Cerebellar cortex (tissue), 1 donor: ENCODE results near the gene CAMK1G.
A peak's percentile ranks its signal among the peaks of the same experiment; 100 is the strongest.

Experiments used
- DNase-seq: peaks from one replicate; pipeline ENCODE4 v3.0.0-alpha.2; 2015; ENCODE audit warnings: low spot score

The CAMK1G gene

DNA sequence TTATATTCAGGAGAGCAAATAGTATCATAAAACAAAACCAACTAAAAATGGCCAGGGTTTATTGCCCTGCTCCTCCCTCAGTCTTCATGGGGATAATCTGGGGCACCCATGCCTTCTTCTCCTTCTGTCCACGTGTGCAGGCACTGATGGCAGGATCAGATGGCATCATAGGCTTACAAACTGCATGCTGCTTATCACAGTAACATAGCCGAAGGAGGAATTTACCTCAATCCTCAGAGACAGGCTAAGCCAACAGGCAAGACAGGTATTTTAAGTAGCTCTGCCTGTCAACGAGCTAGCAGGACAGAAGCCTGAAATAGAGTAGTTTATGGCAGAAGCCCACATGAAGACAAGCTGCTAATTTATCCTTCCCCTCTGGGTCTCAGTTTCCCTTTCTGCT, 59.3 kb downstream of the CAMK1G start:
- DNase-seq, result peak; percentile 34

DNA sequence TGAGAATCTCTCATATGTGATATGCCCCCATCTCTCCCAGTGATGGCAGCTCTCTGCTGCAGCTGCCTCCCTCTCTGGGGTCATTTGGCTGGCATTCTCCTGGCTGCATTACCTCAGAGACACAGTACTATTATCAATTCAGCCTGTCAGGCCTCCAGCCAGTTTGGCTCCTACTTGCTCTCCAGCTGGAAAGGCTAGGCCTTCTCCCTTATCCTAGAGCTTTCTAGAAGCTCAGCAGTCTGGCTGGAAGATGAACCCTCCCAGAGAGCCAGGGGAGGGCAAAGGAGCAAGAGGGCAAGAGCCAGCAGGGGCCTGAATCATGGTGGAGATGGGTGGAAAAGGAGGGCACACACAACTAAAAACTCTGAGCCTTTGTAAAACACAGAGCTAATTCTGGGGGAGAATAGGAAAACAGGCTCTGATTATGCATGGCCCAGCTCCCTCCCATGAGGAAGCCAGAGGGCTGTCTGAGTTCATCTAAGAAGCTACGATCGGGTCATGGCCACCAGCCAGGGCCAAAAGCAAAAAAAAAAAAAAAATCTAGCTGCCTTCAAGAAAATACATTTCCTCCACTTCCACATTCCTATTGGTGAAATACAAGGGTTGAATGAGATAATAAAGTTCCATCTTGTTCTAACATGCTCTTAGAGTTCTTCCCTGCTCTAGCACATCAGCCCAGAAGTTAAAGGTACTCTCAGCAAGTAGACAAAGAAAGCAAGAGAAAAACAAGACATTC, 59.9 kb downstream of the CAMK1G start:
- DNase-seq, result peak; percentile 46

DNA sequence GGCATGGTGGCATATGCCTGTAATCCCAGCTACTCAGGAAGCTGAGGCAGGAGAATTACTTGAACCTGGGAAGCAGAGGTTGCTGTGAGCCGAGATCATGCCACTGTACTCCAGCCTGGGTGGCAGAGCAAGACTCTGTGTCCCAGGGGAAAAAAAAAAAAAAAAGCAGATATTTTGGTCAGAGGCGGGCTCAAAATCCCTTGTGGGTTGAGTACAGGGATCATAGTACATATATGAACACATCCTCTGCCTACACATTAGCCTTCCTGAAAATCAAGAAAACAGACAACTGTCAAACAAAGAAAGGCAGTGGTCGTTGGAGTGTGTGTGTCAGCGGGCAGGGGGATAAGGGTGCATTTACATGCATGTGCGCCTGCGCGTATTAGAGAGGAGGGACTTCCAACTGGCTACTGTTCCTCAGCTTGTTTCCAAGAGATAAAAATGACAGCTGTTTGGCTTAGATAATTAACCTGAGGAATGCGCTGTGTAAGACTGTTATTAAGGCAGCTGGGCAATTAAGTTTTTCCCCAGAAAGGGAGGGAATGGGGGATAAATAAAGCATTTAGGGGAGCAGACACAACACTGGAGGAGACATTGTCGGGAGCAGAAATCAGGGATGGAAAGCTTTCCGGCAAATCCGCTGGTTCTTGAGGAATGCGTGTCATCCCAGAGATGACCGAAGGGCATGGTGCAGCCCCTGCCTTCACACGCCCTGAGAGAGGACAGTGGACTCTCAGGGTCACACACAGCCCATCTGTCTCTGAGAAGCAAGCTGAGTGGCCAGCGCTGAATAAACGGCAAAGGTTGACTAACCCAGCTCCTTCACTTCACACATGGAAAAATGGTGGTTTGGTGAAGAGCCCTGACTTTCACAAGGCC, 62.3 kb downstream of the CAMK1G start:
- no peak for DNase-seq

DNA sequence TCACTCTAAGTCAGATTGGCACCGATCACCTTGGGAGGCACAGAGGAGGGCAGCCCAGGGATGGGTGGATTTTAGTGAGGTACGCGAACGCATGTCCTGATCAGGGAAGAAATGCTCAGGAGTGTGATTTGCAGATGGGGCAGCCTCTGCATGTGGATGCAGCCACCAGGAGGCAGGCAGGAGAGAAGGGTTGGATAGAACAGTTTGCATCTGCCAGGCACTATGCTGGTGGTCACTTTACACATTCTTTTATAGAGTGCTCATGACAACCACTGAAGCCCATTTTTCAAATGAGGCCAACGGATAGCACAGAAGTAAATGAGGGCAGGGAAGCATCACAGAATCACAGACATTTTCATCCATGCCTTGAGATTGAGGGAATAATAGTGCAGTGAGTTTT, 63.0 kb downstream of the CAMK1G start:
- no peak for DNase-seq

DNA sequence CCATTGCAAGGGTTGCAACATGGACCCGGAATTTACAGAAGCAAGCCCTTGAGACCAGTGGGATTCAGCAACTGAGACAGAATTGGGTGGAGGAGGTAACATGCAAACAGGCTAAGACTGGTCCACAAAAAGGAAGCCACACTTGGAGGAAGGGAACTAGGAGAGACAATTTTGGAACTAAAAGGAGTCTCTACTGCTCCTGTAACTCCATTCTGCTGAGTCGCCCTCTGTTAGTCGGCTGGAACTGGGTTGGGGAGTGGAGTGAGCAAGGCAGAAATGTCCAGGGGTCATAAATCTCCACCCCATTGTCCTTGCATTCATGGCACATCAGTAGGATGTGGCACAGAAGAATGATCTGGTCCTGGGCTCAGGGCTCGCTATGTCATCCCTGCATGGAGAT, 63.6 kb downstream of the CAMK1G start:
- DNase-seq, result no peak

DNA sequence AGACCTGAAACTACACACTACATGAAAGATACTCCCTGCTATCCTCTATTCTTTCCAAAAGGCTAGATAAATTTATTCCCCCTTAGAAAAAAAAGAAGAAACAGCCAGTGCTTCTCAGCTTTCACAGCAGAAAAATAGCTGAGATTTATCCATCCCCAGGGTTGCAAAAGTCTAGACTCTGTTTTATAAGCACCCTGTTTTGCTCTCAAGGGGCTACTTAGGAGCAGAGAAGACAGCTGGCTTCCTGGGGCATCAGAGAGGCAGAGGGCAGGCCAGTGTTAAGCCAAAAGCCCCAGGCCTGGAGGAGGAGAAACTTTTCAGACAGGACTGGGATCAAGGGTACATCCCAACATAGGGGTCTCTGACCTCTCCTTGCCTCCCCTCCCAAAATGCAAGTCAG, 64.8 kb downstream of the CAMK1G start:
- no peak for DNase-seq

DNA sequence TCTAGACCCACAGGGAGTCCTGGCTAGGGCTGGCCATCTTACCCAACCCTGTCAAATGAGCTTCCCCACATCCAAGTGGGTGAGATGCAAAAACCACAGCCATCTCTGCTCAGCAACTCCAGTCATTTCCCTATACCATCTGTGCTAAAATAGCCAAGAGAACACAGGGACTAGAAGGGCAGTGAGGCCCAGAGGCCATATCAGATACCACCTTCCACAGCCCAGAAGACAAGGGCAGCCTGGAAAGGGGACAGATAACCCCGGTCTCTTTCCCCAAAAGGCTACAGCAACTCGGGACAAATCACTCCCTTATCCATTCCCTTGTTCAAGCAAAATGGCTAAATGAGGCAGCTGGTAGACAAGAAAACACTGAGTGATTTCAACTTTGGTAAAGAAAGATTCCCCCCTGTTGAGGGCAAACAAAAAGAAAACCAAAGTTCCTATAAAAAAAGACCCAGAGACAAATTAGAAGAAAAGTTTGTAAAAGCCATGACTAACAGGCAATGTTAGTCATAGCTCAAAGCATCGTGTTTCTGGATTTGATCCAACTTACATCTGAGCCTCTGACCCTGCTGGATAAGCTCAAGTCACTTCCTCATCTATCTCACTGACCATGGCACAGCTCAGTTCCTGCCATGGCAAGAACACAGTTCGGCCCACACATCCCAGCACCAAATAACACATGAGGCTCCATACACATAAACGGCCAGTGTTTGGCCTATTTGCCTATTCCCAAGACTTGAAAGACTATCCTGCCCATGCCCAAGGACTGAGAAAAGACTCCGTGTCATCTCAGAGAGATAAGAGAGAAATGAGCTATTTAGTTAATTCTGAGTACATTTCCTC, 65.6 kb downstream of the CAMK1G start:
- no peak for DNase-seq

DNA sequence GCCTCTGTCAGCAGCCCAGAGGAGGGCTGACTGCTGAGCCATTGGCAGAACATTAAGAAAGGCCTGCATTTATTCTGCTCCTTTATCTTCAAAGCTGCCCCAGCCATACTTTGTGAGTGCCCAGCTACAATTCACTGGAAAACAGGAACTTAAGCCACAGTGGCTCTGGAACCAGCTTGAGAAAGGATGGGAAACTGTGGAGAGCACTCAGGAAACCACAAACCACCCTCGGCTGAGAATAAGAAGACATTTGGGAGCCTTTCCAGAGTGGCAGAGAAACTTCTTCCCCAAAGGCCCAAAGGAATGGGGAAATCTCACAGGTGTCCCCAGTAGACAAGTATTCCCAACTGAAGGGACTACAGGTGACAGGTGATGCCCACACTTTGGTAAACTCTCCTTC, 66.9 kb downstream of the CAMK1G start:
- DNase-seq, result no peak

DNA sequence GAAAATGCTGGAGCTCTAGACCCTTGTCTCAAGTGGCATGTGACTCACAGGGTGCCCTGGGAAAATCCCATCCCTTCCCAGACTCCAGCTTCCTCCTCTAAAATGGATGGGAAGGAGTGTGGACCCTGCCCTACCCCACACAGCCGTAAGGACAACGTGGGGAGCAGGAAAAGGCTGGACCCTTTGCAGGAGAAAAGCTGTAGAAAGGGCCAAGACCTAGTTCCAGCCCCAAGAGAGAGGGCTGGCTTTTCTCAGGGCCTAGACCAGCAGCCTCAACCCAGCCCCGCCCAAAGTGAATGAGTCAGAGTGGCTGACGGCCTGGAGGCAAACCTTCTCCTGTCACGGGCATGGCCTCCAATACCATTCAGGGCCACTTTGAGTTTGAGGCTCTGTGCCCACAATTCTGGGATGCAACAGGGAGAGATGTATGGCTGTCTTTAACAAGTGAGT, 67.6 kb downstream of the CAMK1G start:
- DNase-seq, result no peak

DNA sequence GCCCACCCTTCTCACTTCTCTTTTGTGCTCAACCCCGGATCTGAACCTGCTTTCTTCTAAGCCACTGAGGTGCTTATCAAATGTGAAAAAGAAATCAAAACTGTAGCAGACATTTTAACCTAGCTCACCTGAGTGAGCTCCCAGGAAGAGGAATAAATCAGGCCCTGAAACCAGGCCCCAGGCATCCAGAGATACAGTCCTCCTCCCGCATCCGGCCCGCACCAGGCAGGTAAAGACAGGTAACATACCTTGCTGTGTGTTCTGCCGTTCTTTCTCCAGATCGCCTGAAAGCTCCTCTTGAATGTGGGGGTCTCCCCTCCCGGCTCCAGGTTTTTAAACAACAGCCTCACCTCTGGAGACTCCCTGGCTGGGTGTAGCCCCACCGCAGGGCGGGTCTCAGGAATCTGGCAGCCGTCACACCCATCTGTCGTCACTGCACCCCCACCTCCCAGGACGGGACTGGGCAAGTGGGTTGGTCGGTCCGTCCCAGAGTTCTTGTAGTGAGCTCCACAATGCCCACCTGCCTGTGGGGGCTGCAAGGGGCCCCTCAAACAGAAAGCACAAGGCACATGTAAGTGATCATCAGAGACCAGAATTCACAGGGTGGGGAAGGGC, 68.7 kb downstream of the CAMK1G start, which contains the start of gene LAMB3:
TSS of gene LAMB3 (minus strand) at position 305 of the 615 bp plus-strand sequence. CDS start 1,481 bp downstream, outside the sequence.
- DNase-seq, result no peak

DNA sequence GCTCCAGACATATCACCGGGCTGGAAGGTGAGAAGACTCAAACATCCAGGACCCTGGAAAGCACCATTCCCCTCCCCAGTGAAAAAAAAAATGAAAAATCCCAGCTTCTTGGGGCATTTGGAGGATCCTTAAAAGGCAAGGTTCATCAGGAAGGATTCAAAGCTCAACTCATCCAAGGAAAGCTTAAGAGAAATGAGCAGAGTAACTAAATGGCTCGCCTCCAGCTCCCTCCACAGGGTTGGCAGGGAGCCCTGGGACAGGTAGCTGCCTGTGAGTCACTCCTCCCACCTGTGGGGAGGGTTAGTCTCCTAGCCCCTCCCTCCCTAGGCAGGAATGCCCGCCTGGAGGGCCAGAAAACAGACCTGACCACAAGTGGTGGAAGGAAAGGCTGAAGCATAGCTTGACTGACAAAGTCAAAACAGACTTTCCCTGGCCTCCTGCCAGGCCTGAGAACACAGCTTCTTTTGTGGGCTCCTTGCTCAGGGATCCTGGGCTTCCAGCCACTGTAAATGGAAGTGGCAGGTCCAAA, 69.4 kb downstream of the CAMK1G start:
- peak; percentile 11 for DNase-seq

DNA sequence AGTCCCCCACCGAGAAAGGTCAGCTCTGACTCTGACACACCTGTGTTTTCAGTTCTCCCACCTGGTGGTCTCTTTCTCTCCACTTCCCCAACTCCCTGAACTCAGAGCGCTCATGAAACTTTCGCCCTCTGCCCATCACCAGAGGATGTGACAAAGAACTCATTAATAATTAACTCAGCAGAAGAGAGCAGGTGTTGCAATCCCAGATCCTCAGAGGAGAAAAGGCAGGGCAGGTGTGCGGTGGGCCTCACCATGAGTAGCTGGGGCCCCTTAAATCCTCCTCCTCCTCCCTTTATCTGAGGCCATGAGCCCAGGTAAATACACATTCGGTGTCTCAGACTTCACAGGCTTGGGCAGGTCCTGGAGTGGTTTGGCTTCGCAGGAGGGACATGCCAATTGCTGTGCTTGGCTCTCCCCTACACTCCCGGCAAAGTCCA, 70.4 kb downstream of the CAMK1G start:
- DNase-seq, result no peak

DNA sequence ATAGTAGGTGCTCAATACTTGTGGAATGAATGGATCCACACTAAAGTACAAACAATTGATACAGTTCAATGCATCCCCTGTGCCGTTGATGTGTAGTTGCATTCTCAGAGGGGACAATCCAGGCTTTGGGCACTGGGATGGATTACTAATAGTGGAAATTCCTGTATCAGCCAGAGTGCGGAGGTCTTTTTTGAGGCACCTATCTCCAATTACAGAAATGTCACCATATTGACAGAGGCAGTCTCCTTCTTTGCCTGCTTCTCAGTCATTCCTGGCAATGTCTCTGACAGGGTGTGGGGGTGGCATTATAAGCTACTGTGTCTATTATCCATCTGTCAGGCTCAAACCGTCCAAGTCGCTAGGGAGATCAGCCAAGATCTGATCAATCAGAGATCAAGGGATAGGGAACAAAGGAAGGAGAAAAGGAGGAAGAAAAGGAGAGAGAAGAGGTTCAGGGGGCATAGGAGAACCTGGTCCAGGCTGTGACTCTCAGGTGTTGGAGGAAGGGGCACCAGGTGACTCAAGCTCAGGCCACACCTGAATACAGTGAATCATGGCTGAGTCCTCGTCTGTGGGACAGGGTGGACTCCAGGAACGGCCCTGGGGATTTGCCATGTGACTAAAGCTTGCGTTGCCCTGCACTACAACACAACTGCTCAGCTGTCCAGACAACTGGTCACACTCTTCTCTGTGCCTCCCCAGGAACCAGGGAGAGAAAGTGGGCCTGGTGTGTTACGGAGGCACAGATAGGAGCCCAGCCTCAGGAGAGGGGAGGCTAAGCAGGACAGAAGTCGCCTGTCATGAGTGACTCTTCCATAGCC, 72.1 kb downstream of the CAMK1G start:
- DNase-seq, result no peak

DNA sequence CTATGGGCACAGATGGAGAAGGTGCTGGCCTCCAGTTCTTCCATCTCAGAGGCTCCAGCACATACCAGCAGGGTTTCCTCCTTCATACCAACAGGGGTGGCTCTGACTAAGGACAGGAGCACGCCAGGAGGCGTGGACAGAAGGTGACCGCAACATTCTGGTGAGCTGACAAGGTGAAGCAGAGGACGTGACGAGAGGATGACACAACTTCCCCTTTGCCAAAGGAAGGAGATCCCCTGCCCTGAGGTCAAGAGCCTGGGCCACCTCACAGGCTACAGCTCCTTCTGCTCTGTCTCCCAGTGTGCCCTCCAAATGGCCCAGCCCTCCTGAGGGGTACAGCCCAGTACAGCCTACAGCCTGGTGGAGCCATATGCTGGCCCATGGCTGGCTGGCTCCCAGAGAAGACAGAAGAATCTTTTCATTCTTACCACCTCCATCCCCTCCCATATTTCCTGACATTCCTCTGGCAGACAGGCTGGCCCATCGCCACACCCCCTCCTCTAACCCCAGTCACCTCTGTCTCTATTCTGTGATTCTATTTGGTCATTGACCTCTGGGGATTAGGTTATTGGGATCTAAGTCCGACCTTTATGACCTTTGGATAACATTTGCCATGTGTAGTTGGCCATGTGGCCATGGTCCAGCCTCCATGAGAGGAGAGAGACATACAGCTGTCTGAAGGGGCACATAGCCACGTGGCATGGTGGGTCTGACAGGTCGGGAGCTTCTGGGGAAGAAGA, 73.8 kb downstream of the CAMK1G start:
- DNase-seq, result no peak

DNA sequence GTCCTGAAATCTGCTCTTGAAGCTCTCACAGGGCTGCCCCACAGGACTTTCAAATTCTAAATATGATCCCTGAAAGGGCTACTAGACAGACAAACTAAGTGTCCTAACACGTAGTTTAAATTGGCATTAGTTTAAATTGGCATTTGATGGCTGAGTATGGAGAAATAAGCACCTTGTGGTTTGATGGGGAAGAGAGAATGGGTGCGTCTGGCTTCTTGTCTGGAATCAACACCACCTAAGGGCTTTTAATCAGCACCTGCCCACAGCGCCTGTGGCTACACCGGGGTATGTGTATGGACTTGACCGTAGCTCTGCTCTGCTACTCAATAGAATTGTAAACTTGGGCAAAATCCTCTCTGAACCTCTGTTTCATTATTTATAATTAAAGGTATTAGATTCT, 74.4 kb downstream of the CAMK1G start:
- DNase-seq, result no peak

DNA sequence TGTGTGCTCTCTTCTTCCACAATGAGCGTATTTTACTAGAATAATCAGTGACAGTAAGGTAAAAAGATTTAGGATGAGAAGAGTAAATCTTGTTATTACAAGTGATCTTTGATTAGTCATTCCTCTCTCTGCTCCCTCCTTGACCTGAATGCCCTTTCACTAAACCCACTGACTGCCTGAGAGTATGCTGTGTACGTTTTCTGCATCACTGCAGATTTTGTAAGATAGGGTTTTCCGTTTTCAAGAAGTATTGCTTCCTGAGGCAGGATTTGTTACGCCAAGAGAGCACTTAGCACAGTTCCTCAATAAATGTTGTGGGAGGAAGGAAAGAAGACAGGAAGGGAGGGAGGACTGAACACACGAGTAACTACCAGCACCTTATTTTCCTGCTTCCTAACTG, 76.4 kb downstream of the CAMK1G start:
- DNase-seq, result no peak

DNA sequence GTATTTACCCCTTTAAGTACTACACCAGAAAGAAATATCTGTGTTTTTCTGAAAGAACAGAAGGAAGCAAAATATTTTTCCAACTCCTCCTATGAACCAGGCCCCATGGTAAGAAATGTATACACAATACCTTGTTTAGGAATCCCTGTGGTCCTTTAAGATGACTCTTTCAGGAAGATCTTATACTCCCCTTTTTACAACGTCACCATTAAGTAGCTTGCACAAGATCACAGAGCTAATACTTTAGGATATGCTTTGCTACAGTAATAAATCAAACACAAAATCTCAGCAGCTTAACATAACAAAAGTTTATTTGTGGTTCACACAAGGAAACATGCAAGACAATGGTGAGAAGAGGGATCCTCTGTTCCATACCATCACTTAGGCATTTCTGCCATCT, 77.6 kb downstream of the CAMK1G start:
- DNase-seq, result no peak

DNA sequence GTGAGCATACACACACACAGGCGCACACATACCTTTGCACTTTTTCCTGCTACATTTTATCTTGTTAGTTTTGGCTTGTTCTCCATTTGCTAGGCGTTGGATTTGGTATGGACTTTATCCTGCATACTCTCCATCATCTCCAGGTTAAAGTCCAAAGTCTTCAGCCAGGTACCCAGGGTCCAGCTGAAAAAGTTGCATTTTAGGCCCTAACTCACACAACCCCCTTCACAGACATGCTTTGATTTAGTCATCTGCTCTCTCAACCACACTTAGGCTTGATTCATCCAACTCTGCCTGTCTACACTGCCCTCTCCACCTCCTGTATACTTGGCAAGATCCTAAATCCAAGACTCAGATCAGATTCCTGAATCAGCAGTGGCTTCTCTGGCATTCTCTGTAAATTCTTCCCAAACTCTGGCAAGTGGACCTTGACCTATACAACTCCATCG, 79.4 kb downstream of the CAMK1G start:
- no peak for DNase-seq
